ENCODE measurements around the gene NXPH2.

Gene NXPH2

DNA sequence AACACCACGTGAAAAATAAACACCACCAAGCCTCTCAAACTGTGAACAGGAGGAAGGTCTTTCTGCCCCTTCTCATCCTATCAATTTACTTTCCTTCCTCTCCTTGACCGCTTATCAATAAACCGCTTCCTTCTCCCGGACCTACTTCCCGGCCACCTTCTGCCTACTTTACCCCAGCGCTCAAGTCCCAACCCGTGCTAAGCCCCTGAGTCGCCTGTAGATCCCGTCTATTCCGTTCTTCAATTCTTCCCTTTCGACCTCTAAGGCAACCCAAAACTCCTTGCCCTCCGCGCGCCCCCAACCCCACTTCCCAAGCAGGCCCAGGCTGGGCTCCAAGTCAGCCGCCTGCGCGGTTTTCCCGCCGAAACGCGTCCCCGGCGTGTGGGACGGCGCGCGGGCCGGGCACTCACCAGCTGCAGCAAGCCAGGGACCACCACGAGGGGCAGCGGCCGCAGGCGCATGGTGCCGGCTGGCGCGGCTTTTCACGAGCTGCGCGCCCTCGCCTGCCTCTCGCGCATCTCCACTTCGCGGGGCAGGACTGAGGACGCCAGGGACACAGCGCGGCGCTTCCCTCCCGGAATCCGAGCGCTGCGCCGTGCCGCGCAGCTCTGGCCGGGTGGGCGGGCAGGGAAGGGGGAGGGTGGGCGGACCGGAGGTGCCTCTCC is at the start of gene NXPH2:
Gene NXPH2 (minus strand): TSS at position 610 of the 665 bp plus-strand sequence. CDS start 149 bp downstream, at position 461.
- in situ Hi-C loops (cut with MboI; ENCODE audit: low sequenced_read_pairs): no loop called here

GRCh38 chr2:138829326-138829919 is 49.2 kb upstream of the NXPH2 start:
- in situ Hi-C loops (cut with MboI; ENCODE audit: low sequenced_read_pairs): no loop called here

- in situ Hi-C loops (cut with MboI; ENCODE audit: low sequenced_read_pairs): no loop called here
Measured at GRCh38 chr2:138827426-138828054, 47.4 kb upstream of the NXPH2 start.

GRCh38 chr2:138823666-138824065 is 43.5 kb upstream of the NXPH2 start:
- in situ Hi-C loops (cut with MboI; ENCODE audit: low sequenced_read_pairs): no loop called here

- in situ Hi-C loops (cut with MboI; ENCODE audit: low sequenced_read_pairs): no loop called here
Measured at GRCh38 chr2:138819964-138820363, 39.8 kb upstream of the NXPH2 start.

DNA sequence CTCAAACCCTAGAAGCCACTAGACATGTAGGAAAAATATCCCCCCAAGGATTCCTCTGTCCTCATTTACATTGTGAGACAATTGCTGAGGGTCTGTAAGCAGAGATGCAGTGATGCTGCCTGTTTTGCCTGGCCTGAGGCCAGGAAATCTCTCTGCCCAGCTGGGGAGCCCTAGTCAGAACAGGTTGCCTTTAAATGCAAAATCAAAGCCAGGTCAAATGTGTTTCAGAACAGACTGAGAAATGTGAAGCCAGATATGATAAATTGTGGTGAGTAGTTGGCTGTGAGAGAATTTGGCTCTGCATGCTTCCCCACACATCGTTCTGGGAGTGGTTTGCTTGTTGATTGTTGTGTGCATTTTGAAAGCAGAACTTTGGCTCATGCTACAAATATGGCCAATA is 38.4 kb upstream of the NXPH2 start:
- in situ Hi-C loops (cut with MboI; ENCODE audit: low sequenced_read_pairs): no loop called here

DNA sequence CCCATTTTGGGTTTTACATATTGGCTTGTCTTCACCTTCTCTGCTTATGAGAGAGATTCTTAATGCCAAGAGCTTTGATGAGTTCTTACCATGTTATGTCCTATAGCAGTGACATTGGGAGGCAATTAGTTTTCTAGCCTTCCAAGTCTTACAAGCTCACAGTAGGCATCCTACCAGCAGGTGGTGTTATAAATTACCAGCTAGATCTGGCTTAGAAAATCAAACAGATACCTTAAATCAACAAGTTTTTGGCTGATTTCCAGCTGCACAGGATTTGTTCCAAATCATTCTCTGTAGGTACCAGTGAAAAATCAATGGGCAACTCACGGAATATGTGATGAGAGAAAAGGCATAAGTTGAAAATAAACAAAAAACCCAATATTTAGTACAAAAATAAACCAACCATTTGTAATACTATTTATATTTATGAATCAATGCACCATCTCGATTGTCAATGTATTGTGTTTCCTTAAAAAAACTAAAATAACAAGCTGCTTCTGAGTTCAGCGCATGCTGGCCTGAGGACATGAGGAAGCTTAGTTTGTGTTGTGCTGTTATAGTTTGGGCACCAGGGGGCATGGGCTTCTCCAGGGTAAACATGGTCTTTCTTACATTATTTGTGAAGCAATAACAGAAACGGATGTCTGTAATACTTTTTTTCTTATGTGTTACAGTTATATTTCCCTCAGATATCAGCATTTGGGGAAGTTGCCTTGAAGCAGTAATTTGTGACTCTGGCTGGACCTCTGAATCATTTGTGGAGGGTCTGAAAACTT is 34.1 kb upstream of the NXPH2 start:
- in situ Hi-C loops (cut with MboI; ENCODE audit: low sequenced_read_pairs): no loop called here

GRCh38 chr2:138811431-138811830 is 31.2 kb upstream of the NXPH2 start:
- in situ Hi-C loops (cut with MboI; ENCODE audit: low sequenced_read_pairs): no loop called here

DNA sequence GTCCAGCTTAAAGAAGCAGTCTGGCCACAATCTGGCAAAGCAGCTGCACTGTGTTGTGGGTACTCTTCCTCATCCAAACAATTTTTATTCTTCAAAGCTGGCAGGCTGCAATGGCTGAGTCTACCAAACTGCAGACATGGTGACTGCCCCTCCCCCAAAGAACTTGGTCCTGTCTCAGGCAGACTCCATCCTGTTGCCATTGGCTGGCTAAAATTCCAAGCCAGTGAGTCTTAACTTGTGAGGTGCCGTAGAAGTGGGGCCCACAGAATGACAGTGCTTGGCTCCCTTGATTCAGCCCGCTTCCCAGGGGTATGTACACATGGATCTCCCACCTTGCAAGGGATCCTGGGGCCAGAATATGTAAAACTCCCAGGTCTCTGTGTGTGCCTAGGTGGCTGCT is 14.5 kb upstream of the NXPH2 start:
- in situ Hi-C loops (cut with MboI; ENCODE audit: low sequenced_read_pairs): no loop called here

- in situ Hi-C loops (cut with MboI; ENCODE audit: low sequenced_read_pairs): no loop called here
Measured at GRCh38 chr2:138787053-138787666, 7.0 kb upstream of the NXPH2 start.

DNA sequence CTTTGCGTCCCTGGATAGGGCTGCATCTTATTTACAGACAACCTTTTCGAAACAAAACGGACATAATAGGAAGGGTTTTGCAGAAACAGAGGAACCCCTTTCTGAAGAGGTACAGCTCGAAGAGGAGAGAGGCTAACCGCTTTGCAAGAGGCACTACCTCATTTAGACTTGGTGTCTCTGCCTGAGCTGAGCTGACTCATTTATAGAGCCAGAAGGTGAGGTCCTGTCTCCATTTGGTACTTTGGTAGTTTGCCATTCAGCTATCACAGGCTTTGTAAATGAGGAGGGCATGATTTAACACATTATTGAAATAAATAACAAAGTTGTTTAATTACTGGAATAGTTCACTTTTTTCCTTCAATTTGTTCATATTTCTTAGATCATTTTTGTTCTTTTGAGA is 2.2 kb upstream of the NXPH2 start:
- in situ Hi-C loops (cut with MboI; ENCODE audit: low sequenced_read_pairs): no loop called here

DNA sequence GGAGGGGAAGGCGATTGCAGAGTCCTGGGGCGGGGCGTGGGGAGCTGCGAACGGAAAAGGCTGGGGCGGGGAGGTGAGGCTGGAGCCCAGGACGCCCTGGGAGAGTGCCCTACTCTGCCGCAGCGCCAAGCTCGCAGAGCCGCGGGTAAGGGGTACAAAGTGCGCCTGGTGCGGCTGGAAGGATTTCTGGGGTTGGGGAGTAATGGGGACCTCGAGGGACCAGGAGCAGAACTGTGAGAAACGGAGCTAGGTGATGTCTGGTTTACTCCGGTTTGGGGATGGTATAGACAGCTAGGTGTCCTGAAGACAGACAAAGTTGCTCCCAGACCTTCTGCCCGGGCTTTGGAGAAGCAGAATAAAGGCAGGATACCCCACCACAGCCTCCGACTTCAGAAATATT is 718 bp upstream of the NXPH2 start:
- in situ Hi-C loops (cut with MboI; ENCODE audit: low sequenced_read_pairs): no loop called here

- in situ Hi-C loops (cut with MboI; ENCODE audit: low sequenced_read_pairs): no loop called here
Measured at GRCh38 chr2:138780446-138780880, 273 bp upstream of the NXPH2 start.

DNA sequence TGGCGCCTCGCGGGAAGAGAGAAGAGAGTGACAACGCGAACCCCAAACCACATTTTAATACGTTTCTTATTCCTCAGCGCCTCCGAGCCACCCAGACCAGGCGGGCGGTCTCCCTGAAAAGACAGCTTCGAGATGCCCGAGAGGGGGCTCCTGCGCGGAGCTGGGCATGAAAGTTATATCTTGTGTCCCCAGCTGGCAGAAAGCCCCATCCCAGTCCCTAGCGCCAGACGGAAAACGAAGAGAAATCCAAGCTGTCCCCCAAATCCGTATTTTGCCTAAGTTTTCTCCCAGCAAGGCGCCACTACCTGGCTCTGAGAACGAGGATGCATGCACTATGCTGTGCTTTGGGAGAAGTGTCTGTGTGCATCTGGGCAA is 797 bp downstream of the NXPH2 start:
- in situ Hi-C loops (cut with MboI; ENCODE audit: low sequenced_read_pairs): no loop called here

DNA sequence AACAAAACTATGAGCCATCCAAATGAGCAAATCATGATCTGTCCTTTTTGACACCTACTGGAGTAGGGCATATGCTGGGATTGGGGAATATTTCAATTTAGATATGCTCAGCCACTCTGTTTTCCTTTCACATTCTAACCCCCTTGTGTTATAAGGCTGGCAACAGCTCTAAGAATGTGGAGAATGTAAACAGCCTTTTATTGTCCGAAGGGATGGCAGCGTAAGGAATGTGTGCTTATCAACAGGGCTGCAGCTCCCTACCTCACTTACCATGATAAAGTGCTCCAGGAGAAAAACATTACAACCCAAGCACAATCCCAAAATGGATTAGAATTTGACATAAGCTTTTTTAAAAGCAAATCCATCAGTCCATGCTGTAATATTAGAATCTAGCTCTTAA is 2.2 kb downstream of the NXPH2 start:
- in situ Hi-C loops (cut with MboI; ENCODE audit: low sequenced_read_pairs): no loop called here

GRCh38 chr2:138775736-138776135 is 4.5 kb downstream of the NXPH2 start:
- in situ Hi-C loops (cut with MboI; ENCODE audit: low sequenced_read_pairs): no loop called here

GRCh38 chr2:138771534-138771933 is 8.7 kb downstream of the NXPH2 start:
- in situ Hi-C loops (cut with MboI; ENCODE audit: low sequenced_read_pairs): no loop called here

- in situ Hi-C loops (cut with MboI; ENCODE audit: low sequenced_read_pairs): no loop called here
Measured at GRCh38 chr2:138767101-138767500, 13.1 kb downstream of the NXPH2 start.

- in situ Hi-C loops (cut with MboI; ENCODE audit: low sequenced_read_pairs): no loop called here
Measured at GRCh38 chr2:138766464-138766863, 13.7 kb downstream of the NXPH2 start.

DNA sequence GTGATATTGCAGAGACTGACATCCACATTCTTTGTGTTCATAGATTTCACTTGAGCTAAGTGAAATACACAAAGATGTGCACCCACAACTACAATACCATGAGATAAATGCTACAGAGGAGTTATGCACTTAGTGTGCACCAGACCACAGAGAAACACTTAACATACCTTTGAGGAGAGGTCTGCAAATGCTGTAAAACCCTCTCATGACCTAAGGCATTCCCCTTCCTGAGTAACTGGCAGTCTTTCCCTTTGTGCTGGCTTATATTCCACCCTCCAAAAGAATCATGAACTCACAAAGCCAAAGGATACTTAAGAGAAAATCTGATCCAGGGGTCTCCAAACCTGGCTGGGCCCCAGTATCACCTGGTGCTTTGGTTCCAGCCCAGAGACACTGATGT is 16.2 kb downstream of the NXPH2 start:
- in situ Hi-C loops (cut with MboI; ENCODE audit: low sequenced_read_pairs): no loop called here

DNA sequence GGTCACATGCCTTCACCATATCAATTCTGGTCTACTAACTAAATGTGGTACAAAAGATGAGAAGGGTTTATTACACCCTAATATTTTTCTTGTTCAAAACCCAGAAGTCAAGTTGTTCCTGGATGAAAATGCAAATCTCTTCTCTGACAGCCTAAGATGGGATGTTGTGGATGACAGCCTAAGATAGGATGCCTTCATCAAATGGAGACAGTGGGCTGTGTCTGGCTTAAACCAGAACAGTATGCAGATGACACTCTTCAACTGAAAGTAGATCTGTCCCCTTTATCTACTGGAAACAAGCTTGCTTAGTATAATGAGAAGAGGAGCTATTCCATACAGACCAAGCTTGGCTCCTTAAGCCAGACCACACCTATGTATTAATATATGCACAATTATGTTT is 17.7 kb downstream of the NXPH2 start:
- in situ Hi-C loops (cut with MboI; ENCODE audit: low sequenced_read_pairs): no loop called here

Measured in hTERT RPE-1 (cell line).